GM12873 (cell line): ENCODE results near the gene DCAF4L1.

Experiments
- TF ChIP-seq, protein P1 (sequence below): IDR thresholded peaks from 2 replicates; pipeline ENCODE4 v1.5.1; 2012; ENCODE audit warnings: low read depth, mild to moderate bottlenecking, moderate library complexity, low read length, control low read depth; ENCODE audit not compliant: insufficient read depth; ENCODE audit errors: missing control alignments

The DCAF4L1 gene

GRCh38 chr4:41999321-41999720, 17.8 kb downstream of the DCAF4L1 start:
- TF ChIP-seq, protein P1, sequence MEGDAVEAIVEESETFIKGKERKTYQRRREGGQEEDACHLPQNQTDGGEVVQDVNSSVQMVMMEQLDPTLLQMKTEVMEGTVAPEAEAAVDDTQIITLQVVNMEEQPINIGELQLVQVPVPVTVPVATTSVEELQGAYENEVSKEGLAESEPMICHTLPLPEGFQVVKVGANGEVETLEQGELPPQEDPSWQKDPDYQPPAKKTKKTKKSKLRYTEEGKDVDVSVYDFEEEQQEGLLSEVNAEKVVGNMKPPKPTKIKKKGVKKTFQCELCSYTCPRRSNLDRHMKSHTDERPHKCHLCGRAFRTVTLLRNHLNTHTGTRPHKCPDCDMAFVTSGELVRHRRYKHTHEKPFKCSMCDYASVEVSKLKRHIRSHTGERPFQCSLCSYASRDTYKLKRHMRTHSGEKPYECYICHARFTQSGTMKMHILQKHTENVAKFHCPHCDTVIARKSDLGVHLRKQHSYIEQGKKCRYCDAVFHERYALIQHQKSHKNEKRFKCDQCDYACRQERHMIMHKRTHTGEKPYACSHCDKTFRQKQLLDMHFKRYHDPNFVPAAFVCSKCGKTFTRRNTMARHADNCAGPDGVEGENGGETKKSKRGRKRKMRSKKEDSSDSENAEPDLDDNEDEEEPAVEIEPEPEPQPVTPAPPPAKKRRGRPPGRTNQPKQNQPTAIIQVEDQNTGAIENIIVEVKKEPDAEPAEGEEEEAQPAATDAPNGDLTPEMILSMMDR, result no peak

- TF ChIP-seq, protein P1, result no peak
Observed at GRCh38 chr4:42008011-42008786, 26.6 kb downstream of the DCAF4L1 start.

DNA sequence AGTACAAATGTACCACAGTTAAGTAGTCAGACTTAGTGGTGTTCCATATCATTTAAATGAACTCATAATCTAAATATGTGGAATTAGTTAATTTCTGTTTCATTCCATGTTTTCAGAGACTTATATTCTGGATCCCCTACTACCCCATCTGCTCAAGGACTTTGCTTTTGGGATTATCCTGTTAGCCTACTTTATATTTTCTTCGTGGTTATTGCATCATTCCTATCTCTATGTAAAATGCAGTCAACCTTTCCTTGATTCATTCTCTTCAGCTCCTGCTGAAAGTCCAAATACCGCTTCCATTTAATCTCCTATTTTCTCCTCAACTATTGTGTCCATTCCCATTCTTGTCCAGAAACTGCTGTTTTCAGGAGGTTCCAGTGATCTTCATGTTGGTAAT, 33.9 kb downstream of the DCAF4L1 start:
- TF ChIP-seq, protein P1, result no peak

GRCh38 chr4:42018451-42018850, 36.9 kb downstream of the DCAF4L1 start:
- TF ChIP-seq, protein P1, result no peak
